ENCODE measurements around the gene NUAK1.

Gene NUAK1

DNA sequence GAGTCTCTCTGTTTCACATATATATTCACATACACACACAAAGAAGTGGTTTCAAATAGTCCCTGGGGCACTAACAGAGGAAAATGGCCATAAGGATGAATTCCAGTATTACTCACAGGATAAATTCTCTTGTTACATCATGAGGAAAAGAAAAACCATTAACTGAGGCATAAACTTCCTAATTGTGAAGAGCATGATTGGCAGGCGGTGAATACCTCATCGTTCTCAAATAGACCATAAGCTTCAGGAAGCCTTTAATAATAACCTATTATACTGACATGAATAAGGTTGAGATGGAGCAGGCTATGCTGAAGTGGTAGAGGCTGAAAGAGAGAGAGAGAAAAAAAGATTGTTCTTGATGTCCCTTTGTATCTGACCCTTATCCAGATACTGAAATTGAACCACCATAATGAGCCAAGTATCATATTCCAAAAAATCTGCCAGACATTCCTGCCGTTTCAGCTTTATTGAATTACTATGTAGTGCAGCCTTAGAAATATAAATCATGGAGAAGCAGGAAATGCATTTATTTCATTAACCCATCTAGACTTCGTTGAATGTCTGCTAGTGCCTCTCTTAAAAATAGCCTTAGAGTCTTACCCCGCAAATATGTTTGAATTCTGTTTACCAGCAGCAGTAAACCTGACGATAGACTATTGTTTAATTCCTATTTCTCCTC is 86.8 kb downstream of the NUAK1 start:
- DNase-seq = no peak

- no peak for DNase-seq
Measured at GRCh38 chr12:106049546-106049945, 89.2 kb downstream of the NUAK1 start.

- DNase-seq = no peak
Measured at GRCh38 chr12:106049105-106049504, 89.6 kb downstream of the NUAK1 start.

- DNase-seq = no peak
Measured at GRCh38 chr12:106048676-106049075, 90.1 kb downstream of the NUAK1 start.

GRCh38 chr12:106048016-106048415 is 90.7 kb downstream of the NUAK1 start:
- no peak for DNase-seq

DNA sequence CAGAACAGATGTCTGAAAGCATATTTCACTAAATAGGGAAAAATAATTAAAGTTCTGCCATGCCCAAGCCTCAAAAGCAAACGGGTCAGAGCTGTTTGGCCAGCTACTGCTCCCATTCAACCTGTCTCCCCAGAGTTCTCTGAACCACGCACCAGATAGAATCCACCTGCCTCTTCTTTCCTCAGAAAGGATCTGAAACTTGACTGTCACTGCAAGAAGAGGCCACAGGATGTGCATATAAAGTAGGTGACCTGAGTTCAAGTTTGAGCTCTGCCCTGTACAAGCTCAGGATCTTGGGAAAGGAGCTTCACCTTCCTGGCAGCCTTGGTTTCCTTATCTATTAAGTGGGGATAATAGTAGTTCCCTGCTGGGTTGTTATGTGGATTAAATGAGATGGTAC is 91.8 kb downstream of the NUAK1 start:
- no peak for DNase-seq

DNA sequence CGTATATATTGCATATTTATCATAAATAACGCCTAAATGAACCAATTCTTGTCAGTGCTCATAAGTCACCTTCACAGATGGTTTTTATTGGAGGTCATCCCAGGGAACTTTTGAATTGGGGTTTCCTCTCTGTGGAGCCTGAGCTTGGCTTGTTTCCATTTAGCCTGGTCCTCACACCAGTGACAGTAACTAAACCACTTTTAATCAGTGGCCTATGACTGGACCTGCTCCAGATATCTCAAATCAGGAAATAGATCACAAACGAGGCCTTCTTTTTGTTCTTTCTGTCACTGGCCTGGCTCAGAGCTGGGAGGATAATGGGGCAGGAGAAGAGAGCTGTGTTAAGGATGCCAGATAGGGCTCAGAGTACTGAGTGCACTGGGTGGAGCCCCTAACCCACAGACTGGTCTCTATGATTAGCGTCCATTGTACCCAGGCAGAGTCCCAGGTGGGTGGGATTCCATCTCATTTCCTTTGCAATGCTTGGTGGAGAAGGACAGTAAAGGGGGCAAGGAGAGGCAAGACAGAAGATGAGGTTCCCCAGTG is 92.4 kb downstream of the NUAK1 start:
- DNase-seq = no peak

DNA sequence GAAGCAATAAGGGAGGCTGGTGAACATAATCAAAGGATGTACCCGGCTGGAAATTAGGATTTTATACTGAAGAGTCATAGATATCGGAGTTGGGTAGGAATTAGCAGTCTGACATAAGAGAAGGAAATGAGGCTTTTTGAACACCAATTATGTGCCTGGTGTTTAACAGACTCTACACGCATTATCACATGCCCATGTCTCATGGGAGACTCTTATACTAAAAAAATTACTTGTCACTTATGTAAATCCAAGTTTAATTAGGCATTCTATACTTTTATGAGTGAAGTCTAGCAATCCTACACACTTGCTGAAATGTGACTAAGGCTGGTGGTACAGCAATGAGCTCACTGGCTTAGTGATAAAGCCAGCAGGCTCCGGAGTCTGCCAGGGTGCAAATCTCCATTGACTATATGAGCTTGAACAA is 93.5 kb downstream of the NUAK1 start:
- DNase-seq = no peak

GRCh38 chr12:106044773-106045172 is 94.0 kb downstream of the NUAK1 start:
- DNase-seq = no peak

GRCh38 chr12:106042037-106042436 is 96.7 kb downstream of the NUAK1 start:
- DNase-seq = no peak

GRCh38 chr12:106040521-106040920 is 98.2 kb downstream of the NUAK1 start:
- no peak for DNase-seq

GRCh38 chr12:106039646-106040404 is 98.9 kb downstream of the NUAK1 start:
- DNase-seq = no peak

- no peak for DNase-seq
Measured at GRCh38 chr12:106039242-106039641, 99.5 kb downstream of the NUAK1 start.

- DNase-seq = no peak
Measured at GRCh38 chr12:106037524-106038298, 101.0 kb downstream of the NUAK1 start.

DNA sequence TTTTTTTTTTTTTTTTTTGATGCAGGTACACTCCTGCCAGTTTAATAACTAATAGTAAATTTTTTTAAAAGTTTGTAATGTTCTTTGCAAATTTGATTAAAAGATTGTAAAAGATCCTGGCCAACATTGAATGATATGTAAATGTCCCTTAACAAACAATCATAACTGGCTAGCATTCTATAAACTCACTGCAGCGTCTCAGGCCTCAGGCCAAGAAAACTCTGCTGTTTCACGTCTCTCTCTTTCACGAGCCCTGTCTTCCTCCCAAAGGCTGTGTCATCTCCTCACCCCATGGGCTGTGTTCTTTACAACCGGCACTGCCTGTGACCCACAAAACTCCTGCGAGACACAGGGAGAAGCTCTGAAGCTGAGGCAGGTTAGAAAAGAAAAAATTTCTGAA is 103.3 kb downstream of the NUAK1 start:
- DNase-seq = no peak

DNA sequence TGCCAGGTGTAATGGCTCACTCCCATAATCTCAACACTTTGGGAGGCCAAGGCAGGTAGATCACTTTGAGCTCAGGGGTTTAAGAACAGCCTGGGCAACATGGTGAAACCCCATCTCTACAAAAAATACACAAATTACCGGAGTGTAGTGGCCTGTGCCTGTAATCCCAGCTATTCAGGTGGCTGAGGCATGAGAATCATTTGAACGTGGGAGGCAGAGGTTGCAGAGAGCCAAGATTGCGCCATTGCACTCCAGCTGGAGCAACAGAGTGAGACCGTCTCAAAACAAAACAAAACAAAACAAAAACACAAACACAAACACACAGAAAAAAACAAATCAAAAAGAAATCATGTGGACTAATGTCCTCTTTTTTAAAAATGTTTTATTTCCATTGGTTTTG is 104.4 kb downstream of the NUAK1 start:
- no peak for DNase-seq

DNA sequence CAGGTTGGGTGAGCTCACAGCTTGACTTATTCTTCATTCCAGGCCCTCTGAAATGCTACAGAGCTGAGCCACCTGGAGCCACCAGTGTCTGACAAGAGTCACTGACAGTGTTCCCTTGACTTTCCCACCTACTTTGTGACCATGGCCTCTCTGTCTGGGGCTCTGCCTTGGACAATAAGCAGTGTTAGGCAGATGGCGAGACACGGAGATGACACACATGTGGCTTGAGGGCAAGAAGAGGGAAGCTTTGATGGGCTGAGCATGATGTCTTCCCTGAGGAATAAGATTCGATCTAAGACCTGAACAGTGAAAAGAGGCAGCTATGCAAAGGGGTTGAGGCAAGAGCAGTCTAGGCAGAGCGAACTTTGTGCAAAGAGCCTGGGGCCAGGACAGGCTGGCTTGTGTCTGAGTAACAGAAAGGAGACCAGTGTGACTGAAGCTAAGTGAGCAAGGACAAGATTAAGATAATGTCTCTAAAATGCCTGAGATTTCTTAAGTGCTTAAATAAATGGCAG is 105.5 kb downstream of the NUAK1 start:
- DNase-seq = no peak

DNA sequence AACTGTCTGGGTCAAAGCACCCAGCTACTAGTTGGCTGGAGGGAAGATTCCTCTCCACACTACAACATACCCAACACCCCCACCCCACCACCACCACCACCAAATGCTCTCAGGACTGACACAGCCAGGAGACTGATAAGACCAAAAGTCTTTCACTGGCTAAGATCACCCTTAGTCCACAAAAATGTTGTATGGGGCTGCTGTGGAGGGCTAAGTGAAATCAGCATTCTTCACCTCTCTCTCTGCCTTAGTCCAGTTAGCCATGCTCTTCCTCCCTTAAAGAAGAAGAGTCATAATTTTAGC is 106.2 kb downstream of the NUAK1 start:
- no peak for DNase-seq

- no peak for DNase-seq
Measured at GRCh38 chr12:106031761-106032622, 106.8 kb downstream of the NUAK1 start.

DNA sequence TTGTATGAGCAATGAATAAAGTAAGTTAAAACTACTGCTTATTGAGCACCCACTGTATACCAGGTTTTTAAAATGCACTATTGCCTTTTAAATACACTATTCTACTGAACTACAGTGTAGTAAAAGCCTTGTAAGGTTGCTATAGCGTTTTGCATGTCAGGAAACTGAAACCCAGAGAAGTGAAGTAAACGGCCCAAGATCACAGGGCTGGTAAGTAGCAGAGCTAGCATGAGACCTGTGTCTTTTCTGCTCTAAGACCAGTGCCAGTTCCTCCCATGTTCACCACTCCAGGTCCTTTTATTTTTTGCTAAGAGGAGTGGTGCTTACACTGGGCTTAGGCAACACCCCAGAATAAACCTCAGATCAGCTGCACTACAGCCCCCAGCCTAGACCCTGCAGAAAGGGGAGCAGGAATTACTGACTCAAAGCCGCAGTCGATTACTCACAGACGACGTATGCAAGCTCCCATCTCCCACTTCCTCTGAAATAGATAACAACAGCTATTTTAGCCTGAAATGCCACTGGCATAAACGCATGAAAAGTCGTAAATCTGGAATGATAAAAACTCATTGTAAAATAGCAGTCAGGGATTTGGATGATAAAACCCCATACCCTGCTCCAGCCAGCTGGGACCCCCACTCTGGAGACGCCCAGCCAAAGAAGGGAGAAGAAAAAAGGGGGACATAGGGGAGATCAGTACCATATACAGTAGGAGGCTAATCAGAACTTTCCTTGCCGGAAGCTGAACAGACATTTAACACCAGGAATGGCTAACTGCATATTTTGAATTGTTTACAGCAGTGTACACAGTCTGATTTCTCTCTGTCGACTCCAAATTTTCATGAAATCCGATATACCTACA is 108.3 kb downstream of the NUAK1 start:
- DNase-seq = no peak

GRCh38 chr12:106029532-106029931 is 109.2 kb downstream of the NUAK1 start:
- DNase-seq = no peak

- no peak for DNase-seq
Measured at GRCh38 chr12:106027911-106028310, 110.8 kb downstream of the NUAK1 start.
